SU-DHL-6 (cell line): ENCODE data around the gene RABL6.

Experiments used
- H2AFZ ChIP-seq: fragments of 200-600 bp; sonication (generic); 2 replicates; pipeline ENCODE4 v1.6.1; 2014; ENCODE audit warnings: low read depth, mild to moderate bottlenecking, moderate library complexity, mixed read lengths, antibody characterized with exemption, low read length; ENCODE audit not compliant: severe bottlenecking
- H3F3A ChIP-seq: fragments of 200-600 bp; shearing (Covaris generic); 2 replicates; pipeline ENCODE4 v1.6.0; 2016; ENCODE audit warnings: antibody characterized with exemption, mild to moderate bottlenecking; ENCODE audit not compliant: insufficient read depth
- H3K27ac ChIP-seq: fragments of 200-600 bp; sonication (generic); 2 replicates; pipeline ENCODE4 v1.5.1; 2016; ENCODE audit warnings: low read depth, mild to moderate bottlenecking, low read length, moderate library complexity, mixed read lengths
- H3K27me3 ChIP-seq: fragments of 200-600 bp; sonication (generic), shearing (Covaris generic); 2 replicates; pipeline ENCODE4 v1.6.0; 2014; ENCODE audit warnings: mild to moderate bottlenecking, low read length
- H3K36me3 ChIP-seq: fragments of 200-600 bp; sonication (generic); 2 replicates; pipeline ENCODE4 v1.6.1; 2014; ENCODE audit warnings: mild to moderate bottlenecking, low read length, mixed read lengths
- H3K4me2 ChIP-seq: fragments of 300-600, 200-600 bp; shearing (Covaris generic), sonication (generic); 2 replicates; pipeline ENCODE4 v1.6.0; 2014; ENCODE audit warnings: low read length, low read depth, mild to moderate bottlenecking; ENCODE audit not compliant: poor library complexity, severe bottlenecking
- H3K4me3 ChIP-seq: fragments of 200-600 bp; sonication (generic); 2 replicates; pipeline ENCODE4 v1.5.1; 2014; ENCODE audit warnings: antibody characterized with exemption, low read length, mild to moderate bottlenecking, mixed read lengths; ENCODE audit not compliant: insufficient read depth, poor library complexity, severe bottlenecking
- H3K79me2 ChIP-seq: fragments of 200-600 bp; sonication (generic); 2 replicates; pipeline ENCODE4 v1.6.1; 2014; ENCODE audit warnings: mild to moderate bottlenecking, low read length, moderate library complexity; ENCODE audit not compliant: insufficient read depth
- H3K9ac ChIP-seq: fragments of 200-600 bp; sonication (generic); 2 replicates; pipeline ENCODE4 v1.7.0; 2014; ENCODE audit warnings: mild to moderate bottlenecking, low read length
- H3K9me2 ChIP-seq: fragments of 200-600 bp; sonication (generic); replicated peaks from 2 replicates; pipeline ENCODE4 v1.6.1; 2014; ENCODE audit warnings: low read length; ENCODE audit not compliant: insufficient read depth
- H3K9me3 ChIP-seq: fragments of 200-600 bp; sonication (generic); 2 replicates; pipeline ENCODE4 v1.6.1; 2014; ENCODE audit warnings: low read length, mixed read lengths; ENCODE audit not compliant: insufficient read depth
- H4K20me1 ChIP-seq: fragments of 200-600 bp; sonication (generic); 2 replicates; pipeline ENCODE4 v1.6.1; 2014; ENCODE audit warnings: low read depth, mild to moderate bottlenecking, antibody characterized with exemption, low read length, moderate library complexity, mixed read lengths
- EZH2phosphoT487 ChIP-seq: fragments of 200-600 bp; sonication (generic), shearing (Covaris generic); conservative IDR thresholded peaks from 2 replicates; pipeline ENCODE4 v1.6.1; 2018; ENCODE audit warnings: mild to moderate bottlenecking, antibody characterized with exemption, low read length, moderate library complexity, mixed read lengths
- TF ChIP-seq, protein P1 (sequence below): fragments of 200-600 bp; sonication (generic); IDR thresholded peaks from one replicate; pipeline ENCODE4 v1.5.1; 2017; ENCODE audit warnings: antibody characterized with exemption, mild to moderate bottlenecking, low read length, moderate library complexity; ENCODE audit not compliant: insufficient read depth, poor library complexity, severe bottlenecking

The RABL6 gene

GRCh38 chr9:136803551-136804508, 3.9 kb upstream of the RABL6 start:
- no peaks in the 10 kb centered on the region for H3K36me3 ChIP-seq
- H3K9me3 ChIP-seq = no peaks in the 10 kb centered on the region
- no peaks in the 10 kb centered on the region for H4K20me1 ChIP-seq
- H3K4me2 ChIP-seq = no peak overlapping the region
- peaks cover 14% of the 10 kb centered on the region for H3K79me2 ChIP-seq
- TF ChIP-seq, protein P1, sequence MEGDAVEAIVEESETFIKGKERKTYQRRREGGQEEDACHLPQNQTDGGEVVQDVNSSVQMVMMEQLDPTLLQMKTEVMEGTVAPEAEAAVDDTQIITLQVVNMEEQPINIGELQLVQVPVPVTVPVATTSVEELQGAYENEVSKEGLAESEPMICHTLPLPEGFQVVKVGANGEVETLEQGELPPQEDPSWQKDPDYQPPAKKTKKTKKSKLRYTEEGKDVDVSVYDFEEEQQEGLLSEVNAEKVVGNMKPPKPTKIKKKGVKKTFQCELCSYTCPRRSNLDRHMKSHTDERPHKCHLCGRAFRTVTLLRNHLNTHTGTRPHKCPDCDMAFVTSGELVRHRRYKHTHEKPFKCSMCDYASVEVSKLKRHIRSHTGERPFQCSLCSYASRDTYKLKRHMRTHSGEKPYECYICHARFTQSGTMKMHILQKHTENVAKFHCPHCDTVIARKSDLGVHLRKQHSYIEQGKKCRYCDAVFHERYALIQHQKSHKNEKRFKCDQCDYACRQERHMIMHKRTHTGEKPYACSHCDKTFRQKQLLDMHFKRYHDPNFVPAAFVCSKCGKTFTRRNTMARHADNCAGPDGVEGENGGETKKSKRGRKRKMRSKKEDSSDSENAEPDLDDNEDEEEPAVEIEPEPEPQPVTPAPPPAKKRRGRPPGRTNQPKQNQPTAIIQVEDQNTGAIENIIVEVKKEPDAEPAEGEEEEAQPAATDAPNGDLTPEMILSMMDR = no peak
- TF ChIP-seq EZH2phosphoT487 = no peak
- H2AFZ ChIP-seq = no peak overlapping the region
- H3K9me2 ChIP-seq = no peaks in the 10 kb centered on the region
- H3K27me3 ChIP-seq = no peaks in the 10 kb centered on the region
- no peak overlapping the region for H3K9ac ChIP-seq
- H3K4me3 ChIP-seq = no peak overlapping the region
- no peak overlapping the region for H3K27ac ChIP-seq
- no peaks in the 10 kb centered on the region for H3F3A ChIP-seq

GRCh38 chr9:136804509-136805206, 3.1 kb upstream of the RABL6 start:
- TF ChIP-seq, protein P1 = no peak
- TF ChIP-seq EZH2phosphoT487 = no peak
- Histone ChIP-seq H4K20me1 (peaks cover 1% of the 10 kb centered on the region; the same call in 1 of the 2 replicates), H3K9ac (no peak overlapping the region), H3K27me3 (no peaks in the 10 kb centered on the region), H3K9me3 (no peaks in the 10 kb centered on the region), H3K9me2 (no peaks in the 10 kb centered on the region), H3K27ac (no peak overlapping the region), H3F3A (no peaks in the 10 kb centered on the region), H3K4me2 (no peak overlapping the region), H3K4me3 (no peak overlapping the region), H2AFZ (no peak overlapping the region), H3K79me2 (peaks cover 23% of the 10 kb centered on the region), H3K36me3 (peaks cover 3% of the 10 kb centered on the region)

- no peak overlapping the region for H3K27ac ChIP-seq
- no peaks in the 10 kb centered on the region for H3F3A ChIP-seq
- no peaks in the 10 kb centered on the region for H3K9me3 ChIP-seq
- TF ChIP-seq, protein P1 = no peak
- no peak for TF ChIP-seq EZH2phosphoT487
- no peak overlapping the region for H3K9ac ChIP-seq
- H3K4me2 ChIP-seq = no peak overlapping the region
- no peak overlapping the region for H3K4me3 ChIP-seq
- H3K36me3 ChIP-seq = peaks cover 9% of the 10 kb centered on the region
- H3K9me2 ChIP-seq = no peaks in the 10 kb centered on the region
- peaks cover 3% of the 10 kb centered on the region; the same call in 1 of the 2 replicates for H4K20me1 ChIP-seq
- H3K27me3 ChIP-seq = no peaks in the 10 kb centered on the region
- no peak overlapping the region for H2AFZ ChIP-seq
- peaks cover 29% of the 10 kb centered on the region for H3K79me2 ChIP-seq
Measured at GRCh38 chr9:136805207-136805740, 2.5 kb upstream of the RABL6 start.
